Measurements from ENCODE around the gene CATSPERE.
"Not testable (repeated sequence)": the region's sequence is repeated elsewhere in the genome, so short reads cannot be mapped to it uniquely, and the experiment has no call there.

Gene CATSPERE

GRCh38 chr1:244636488-244637259 is 175.6 kb downstream of the CATSPERE start:
- DNase-seq = no peak

- DNase-seq = no peak
Measured at GRCh38 chr1:244639561-244639960, 178.5 kb downstream of the CATSPERE start.

- DNase-seq = no peak
Measured at GRCh38 chr1:244640917-244641316, 179.8 kb downstream of the CATSPERE start.

GRCh38 chr1:244642526-244642925 is 181.5 kb downstream of the CATSPERE start:
- no peak for DNase-seq

- no peak for DNase-seq
Measured at GRCh38 chr1:244642988-244643387, 181.9 kb downstream of the CATSPERE start.

GRCh38 chr1:244645414-244645813 is 184.3 kb downstream of the CATSPERE start:
- no peak for DNase-seq

GRCh38 chr1:244645890-244646289 is 184.8 kb downstream of the CATSPERE start:
- DNase-seq = no peak

- no peak for DNase-seq
Measured at GRCh38 chr1:244647819-244648218, 186.7 kb downstream of the CATSPERE start.

- DNase-seq = no peak
Measured at GRCh38 chr1:244651956-244652622, 191.0 kb downstream of the CATSPERE start.

GRCh38 chr1:244652623-244653438 is 191.8 kb downstream of the CATSPERE start, which contains the start of gene DESI2:
Gene DESI2, plus strand, starts transcription at chr1:244653126. Its CDS starts 188 bp downstream, at chr1:244653314.
- peak; percentile 100 for DNase-seq

- no peak for DNase-seq
Measured at GRCh38 chr1:244653439-244654107, 192.5 kb downstream of the CATSPERE start.

- no peak for DNase-seq
Measured at GRCh38 chr1:244654108-244655038, 193.3 kb downstream of the CATSPERE start.

GRCh38 chr1:244655186-244655585 is 194.1 kb downstream of the CATSPERE start:
- DNase-seq = no peak

- DNase-seq = no peak
Measured at GRCh38 chr1:244657421-244657820, 196.3 kb downstream of the CATSPERE start.

GRCh38 chr1:244659694-244660093 is 198.6 kb downstream of the CATSPERE start:
- DNase-seq = no peak

- no peak for DNase-seq
Measured at GRCh38 chr1:244660595-244660994, 199.5 kb downstream of the CATSPERE start.

- DNase-seq = not testable (repeated sequence)
Measured at GRCh38 chr1:244661569-244662312, 200.7 kb downstream of the CATSPERE start.

GRCh38 chr1:244662599-244662998 is 201.5 kb downstream of the CATSPERE start:
- no peak for DNase-seq

- no peak for DNase-seq
Measured at GRCh38 chr1:244664353-244664752, 203.3 kb downstream of the CATSPERE start.

GRCh38 chr1:244665771-244666217 is 204.7 kb downstream of the CATSPERE start:
- no peak for DNase-seq
